ENCODE data around the gene AGBL2. TPM values are rescaled to one million over a fixed set of nuclear protein-coding genes. Genes with fewer than 3 reads are reported as not detected.
A peak's percentile ranks its signal among the peaks of the same experiment; 100 is the strongest.
"Not testable (repeated sequence)": the region's sequence is repeated elsewhere in the genome, so short reads cannot be mapped to it uniquely, and the experiment has no call there.

The AGBL2 gene
- total RNA-seq, 1 experiment from 2014 or later, result not detected

- TF ChIP-seq CTCF (IDR thresholded peaks at IDR 0.05 in 2 of 3, conservative IDR thresholded peaks at IDR 0.05 in 1 of 3; ENCODE audit: borderline replicate concordance in 1 of 3, insufficient read depth in 1 of 3, low read depth in 2 of 3, low read length in 2 of 3), result peak in 1 of 3 experiments; percentile 18; a peak in 1 of 6 replicates
- no peak; the same call in 1 of the 2 replicates for TF ChIP-seq FOSL1 (IDR thresholded peaks at IDR 0.05; ENCODE audit: low read depth)
- peak; percentile 35; the same call in 1 of the 2 replicates for TF ChIP-seq EGR1 (IDR thresholded peaks at IDR 0.05; ENCODE audit: low read depth)
- no peak for TF ChIP-seq RAD21 (IDR thresholded peaks at IDR 0.05; ENCODE audit: low read depth)
Measured at GRCh38 chr11:47642099-47642855, 72.9 kb downstream of the AGBL2 start, which contains the start of gene MTCH2 (continued).

- ChIA-PET POLR2A (no interaction called here), RAD21 (ENCODE audit: low non-redundant PET in 1 of 2, low total read pairs in 2 of 2, uncharacterized antibody in 2 of 2, unreplicated experiment in 2 of 2) (no interaction called here)
- peak overlapping the region; percentile 84 for H3K27ac ChIP-seq (ENCODE audit: low read depth, low read length)
Measured at GRCh38 chr11:47641600-47642098, 73.5 kb downstream of the AGBL2 start.

DNA sequence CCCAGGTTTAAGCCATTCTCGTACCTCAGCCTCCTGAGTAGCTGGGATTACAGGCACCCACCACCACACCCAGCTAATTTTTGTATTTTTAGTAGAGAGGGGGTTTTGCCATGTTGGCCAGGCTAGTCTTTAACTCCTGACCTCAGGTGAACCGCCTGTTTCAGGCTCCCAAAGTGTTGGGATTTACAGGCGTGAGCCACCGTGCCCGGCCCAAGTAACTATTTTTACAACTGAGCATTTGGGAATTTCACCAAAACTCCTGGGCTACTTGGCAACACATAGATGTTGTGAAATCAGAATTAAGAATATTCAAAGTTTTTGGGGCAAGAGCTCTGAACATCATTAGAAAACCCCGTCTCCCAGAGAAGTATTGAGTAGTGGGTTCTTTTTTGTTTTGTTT, 74.7 kb downstream of the AGBL2 start:
- ATAC-seq; H3K4me2 ChIP-seq (ENCODE audit: low read length); H3K27ac ChIP-seq (ENCODE audit: low read depth, low read length); H3K9me2 ChIP-seq (ENCODE audit: insufficient read depth); H3K27me3 ChIP-seq (ENCODE audit: insufficient read depth, low read length); H4K20me1 ChIP-seq (ENCODE audit: insufficient read depth); H3K9me3 ChIP-seq (ENCODE audit: control insufficient read depth in 1 of 2, insufficient read depth in 1 of 2, low read depth in 1 of 2, low read length in 2 of 2); BruUV-seq (replicated peaks); CTCF ChIA-PET; DNase-seq (ENCODE audit: low read depth, low spot score); H2AFZ ChIP-seq (ENCODE audit: low read depth, low read length, poor library complexity, severe bottlenecking); POLR2A ChIA-PET; H3K9ac ChIP-seq (ENCODE audit: low read length): not testable (repeated sequence)
- intact Hi-C loops (cut with micrococcal nuclease), result loop anchor here (5.0 kb wide), 1 partner anchor 127 kb away; the partner anchor contains the start of gene FNBP4
- Histone ChIP-seq H3K4me1 (ENCODE audit: control insufficient read depth in 1 of 2, insufficient read depth in 2 of 2, low read length in 2 of 2) (peaks cover 8 to 19% of the 10 kb centered on the region in 2 experiments), H3K36me3 (ENCODE audit: control insufficient read depth in 1 of 2, insufficient read depth in 2 of 2, low read length in 2 of 2) (peaks cover 14 to 22% of the 10 kb centered on the region in 2 experiments), H3K79me2 (ENCODE audit: insufficient read depth, low read length) (peaks cover 49% of the 10 kb centered on the region), H3K4me3 (replicated peaks in 1 of 2; ENCODE audit: low read depth in 1 of 2, low read length in 2 of 2) (peak overlapping the region in 1 of 2 experiments; percentile 70; a peak in 1 of 4 replicates)
- RAD21 ChIA-PET (ENCODE audit: low non-redundant PET in 1 of 2, low total read pairs in 2 of 2, uncharacterized antibody in 2 of 2, unreplicated experiment in 2 of 2), result interaction anchor here in 1 of 2 experiments (0.6 kb wide), 1 partner anchor 215 kb away, joined by 3 read pairs; no protein-coding TSS in a partner anchor

More at GRCh38 chr11:47641600-47642098, 73.5 kb downstream of the AGBL2 start:
- peaks cover 8 to 19% of the 10 kb centered on the region in 2 experiments for H3K4me1 ChIP-seq (ENCODE audit: control insufficient read depth in 1 of 2, insufficient read depth in 2 of 2, low read length in 2 of 2)
- peak overlapping the region; percentile 93 for H3K9ac ChIP-seq (ENCODE audit: low read length)
- H3K36me3 ChIP-seq (ENCODE audit: control insufficient read depth in 1 of 2, insufficient read depth in 2 of 2, low read length in 2 of 2), result peaks cover 12 to 22% of the 10 kb centered on the region in 2 experiments
- peak overlapping the region; percentile 79 for H3K4me2 ChIP-seq (ENCODE audit: low read length)
- no peak for ATAC-seq
- no peak overlapping the region for H2AFZ ChIP-seq (ENCODE audit: low read depth, low read length, poor library complexity, severe bottlenecking)
- DNase-seq (ENCODE audit: low read depth, low spot score), result no peak
- no peaks in the 10 kb centered on the region for H3K27me3 ChIP-seq (ENCODE audit: insufficient read depth, low read length)
- CTCF ChIA-PET, result no interaction called here
- H3K9me3 ChIP-seq (ENCODE audit: control insufficient read depth in 1 of 2, insufficient read depth in 1 of 2, low read depth in 1 of 2, low read length in 2 of 2), result no peaks in the 10 kb centered on the region
- no peaks in the 10 kb centered on the region for H3K9me2 ChIP-seq (ENCODE audit: insufficient read depth)
- no peaks in the 10 kb centered on the region for H4K20me1 ChIP-seq (ENCODE audit: insufficient read depth)
- TSS peak; percentile 82 for BruUV-seq (replicated peaks)
- no peak for TF ChIP-seq CBX3 (IDR thresholded peaks at IDR 0.05; ENCODE audit: low read depth)
- TF ChIP-seq POLR2A (IDR thresholded peaks at IDR 0.05; ENCODE audit: borderline replicate concordance, extremely low read depth, insufficient read depth, insufficient read length), result no peak
- no peak for TF ChIP-seq SIN3A (IDR thresholded peaks at IDR 0.05; ENCODE audit: low read depth)
- no peak for TF ChIP-seq FOSL1 (IDR thresholded peaks at IDR 0.05; ENCODE audit: low read depth)
- no peak for TF ChIP-seq TCF7L2 (IDR thresholded peaks at IDR 0.05; ENCODE audit: borderline replicate concordance, extremely low read depth, insufficient read depth, insufficient read length)
- TF ChIP-seq POLR2AphosphoS5 (IDR thresholded peaks at IDR 0.05; ENCODE audit: low read depth, low read length), result no peak
- TF ChIP-seq EZH2phosphoT487 (IDR thresholded peaks at IDR 0.05; ENCODE audit: borderline replicate concordance), result no peak
- no peak for TF ChIP-seq SRF (IDR thresholded peaks at IDR 0.05; ENCODE audit: low read depth)
- intact Hi-C loops (cut with micrococcal nuclease), result loop anchor here (1.0 to 5.0 kb wide), 2 partner anchors 88 to 126 kb away; partner anchors contain the start of genes CELF1 and FNBP4
- peak overlapping the region; percentile 70 to 92 for H3K4me3 ChIP-seq (replicated peaks in 1 of 2; ENCODE audit: low read depth in 1 of 2, low read length in 2 of 2)
- H3K79me2 ChIP-seq (ENCODE audit: insufficient read depth, low read length), result peaks cover 49% of the 10 kb centered on the region
